Measurements from ENCODE around the gene ZDHHC20. TPM values are rescaled to one million over a fixed set of nuclear protein-coding genes. Genes with fewer than 3 reads are reported as not detected.
A peak's percentile ranks its signal among the peaks of the same experiment; 100 is the strongest.

Gene ZDHHC20
- 100 to 1,000 TPM in 1 of 4 donors, 10 to 100 TPM in 3; 65.5 to 128 (median 84.4) TPM for total RNA-seq

DNA sequence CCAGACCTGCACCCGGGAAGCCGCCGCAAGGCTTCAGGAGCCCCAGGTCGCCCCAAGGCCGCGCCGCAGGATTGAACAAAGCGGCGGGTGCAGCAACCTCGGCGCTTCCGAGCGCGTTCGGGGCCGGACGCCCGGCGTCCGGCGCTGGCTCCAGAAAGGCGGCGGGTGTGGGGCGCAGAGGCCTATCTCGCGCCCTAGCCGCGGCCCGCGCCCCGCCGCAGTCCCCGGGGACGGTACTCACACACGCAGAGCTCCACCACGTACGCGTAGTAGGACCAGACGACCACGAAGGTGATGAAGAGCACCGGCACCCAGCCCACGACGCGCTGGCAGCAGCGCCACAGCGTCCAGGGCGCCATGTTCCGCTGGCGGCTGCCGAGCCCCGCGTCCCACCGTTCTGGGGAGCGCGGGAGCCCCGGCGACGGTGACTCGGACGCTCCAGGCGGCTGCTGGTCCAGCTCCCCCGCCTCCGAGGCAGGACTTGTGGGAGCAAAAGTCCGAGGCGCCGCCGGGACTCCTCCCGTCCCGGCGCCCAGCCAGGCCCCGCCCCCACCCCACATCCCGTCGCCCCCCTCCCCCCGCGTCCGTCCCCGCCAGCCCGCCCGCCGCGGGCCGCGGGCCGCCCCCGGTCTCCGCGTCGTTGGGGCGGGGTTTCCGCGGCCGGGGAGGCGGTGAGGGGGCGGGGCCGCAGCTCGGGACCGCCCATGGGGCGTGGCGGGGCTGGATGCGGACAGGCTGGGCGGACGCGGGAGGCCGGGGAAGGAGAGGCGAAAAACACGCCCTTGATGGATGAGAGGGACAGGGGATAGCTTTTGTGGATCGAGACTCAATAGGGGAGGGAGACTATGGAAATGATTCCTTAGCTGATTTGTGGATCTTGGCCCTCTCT is at the start of gene ZDHHC20:
ZDHHC20 (minus strand) TSS at position 491 of the 889 bp plus-strand sequence; CDS start at position 359, 132 bp downstream.
- 0 to 1% methylated on average over 44 to 74 of the region's 107 CpGs for WGBS, 2 donors

DNA sequence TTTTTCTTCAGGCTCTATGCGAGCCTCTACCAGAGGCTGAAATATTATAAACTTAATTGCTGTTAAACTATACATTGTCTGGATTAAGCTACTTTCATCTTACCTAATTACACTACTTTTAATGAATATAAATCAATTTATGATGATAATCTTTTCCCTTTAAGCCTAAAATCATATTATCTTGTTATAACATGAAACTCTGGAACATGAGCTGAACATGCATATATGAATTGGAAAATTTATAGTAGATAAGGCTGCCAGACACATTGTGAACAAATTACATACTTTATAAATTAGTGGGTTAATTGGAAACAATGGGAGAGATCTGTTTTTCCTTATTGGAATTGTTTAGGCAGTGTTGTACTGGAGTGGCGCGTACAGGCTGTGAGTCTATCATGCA is 45.3 kb upstream of the ZDHHC20 start:
- intact Hi-C loops (cut with DNase I; ENCODE audit: low total_unique reads) = no loop called here
- TF ChIP-seq, protein P1, sequence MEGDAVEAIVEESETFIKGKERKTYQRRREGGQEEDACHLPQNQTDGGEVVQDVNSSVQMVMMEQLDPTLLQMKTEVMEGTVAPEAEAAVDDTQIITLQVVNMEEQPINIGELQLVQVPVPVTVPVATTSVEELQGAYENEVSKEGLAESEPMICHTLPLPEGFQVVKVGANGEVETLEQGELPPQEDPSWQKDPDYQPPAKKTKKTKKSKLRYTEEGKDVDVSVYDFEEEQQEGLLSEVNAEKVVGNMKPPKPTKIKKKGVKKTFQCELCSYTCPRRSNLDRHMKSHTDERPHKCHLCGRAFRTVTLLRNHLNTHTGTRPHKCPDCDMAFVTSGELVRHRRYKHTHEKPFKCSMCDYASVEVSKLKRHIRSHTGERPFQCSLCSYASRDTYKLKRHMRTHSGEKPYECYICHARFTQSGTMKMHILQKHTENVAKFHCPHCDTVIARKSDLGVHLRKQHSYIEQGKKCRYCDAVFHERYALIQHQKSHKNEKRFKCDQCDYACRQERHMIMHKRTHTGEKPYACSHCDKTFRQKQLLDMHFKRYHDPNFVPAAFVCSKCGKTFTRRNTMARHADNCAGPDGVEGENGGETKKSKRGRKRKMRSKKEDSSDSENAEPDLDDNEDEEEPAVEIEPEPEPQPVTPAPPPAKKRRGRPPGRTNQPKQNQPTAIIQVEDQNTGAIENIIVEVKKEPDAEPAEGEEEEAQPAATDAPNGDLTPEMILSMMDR (IDR thresholded peaks at IDR 0.05) = no peak
- no peak for TF ChIP-seq POLR2A (IDR thresholded peaks at IDR 0.05)
- no peak for DNase-seq (ENCODE audit: low spot score in 2 of 2)
- WGBS, 2 donors = 69 to 86% methylated on average over 3 of the region's 3 CpGs
- H3K4me3 ChIP-seq (ENCODE audit: low read depth, poor library complexity, severe bottlenecking) = no peak overlapping the region

More for the DNA sequence above, at the start of gene ZDHHC20:
- TF ChIP-seq, protein P1 (IDR thresholded peaks at IDR 0.05) = no peak
- TF ChIP-seq POLR2A (IDR thresholded peaks at IDR 0.05) = no peak
- intact Hi-C loops (cut with DNase I; ENCODE audit: low total_unique reads) = no loop called here
- peak; percentile 88 to 98 for DNase-seq (ENCODE audit: low spot score in 2 of 2)
- H3K4me3 ChIP-seq (ENCODE audit: low read depth, poor library complexity, severe bottlenecking) = peak within 1 kb of the TSS; percentile 90

- DNase-seq (ENCODE audit: low spot score in 2 of 2) = no peak
- H3K4me3 ChIP-seq (ENCODE audit: low read depth, poor library complexity, severe bottlenecking) = no peak overlapping the region
- no peak for TF ChIP-seq POLR2A (IDR thresholded peaks at IDR 0.05)
- TF ChIP-seq, protein P1 (IDR thresholded peaks at IDR 0.05) = no peak
- 97 to 98% methylated on average over 3 of the region's 3 CpGs for whole genome bisulfite sequencing, 2 donors
- intact Hi-C loops (cut with DNase I; ENCODE audit: low total_unique reads) = no loop called here
Measured at GRCh38 chr13:21501686-21502085, 42.6 kb upstream of the ZDHHC20 start.

GRCh38 chr13:21486322-21486721 is 27.2 kb upstream of the ZDHHC20 start:
- DNase-seq (ENCODE audit: low spot score in 2 of 2) = no peak
- H3K4me3 ChIP-seq (ENCODE audit: low read depth, poor library complexity, severe bottlenecking) = no peak overlapping the region
- TF ChIP-seq POLR2A (IDR thresholded peaks at IDR 0.05) = no peak
- TF ChIP-seq, protein P1 (IDR thresholded peaks at IDR 0.05) = no peak
- intact Hi-C loops (cut with DNase I; ENCODE audit: low total_unique reads) = loop anchor here (10.0 kb wide), 1 partner anchor 372 kb away; no protein-coding TSS in a partner anchor
- 98% methylated on average over 4 of the region's 4 CpGs for WGBS, 2 donors

GRCh38 chr13:21483748-21484147 is 24.6 kb upstream of the ZDHHC20 start:
- no peak overlapping the region for H3K4me3 ChIP-seq (ENCODE audit: low read depth, poor library complexity, severe bottlenecking)
- 88 to 91% methylated on average over 24 of the region's 24 CpGs for WGBS, 2 donors
- intact Hi-C loops (cut with DNase I; ENCODE audit: low total_unique reads) = loop anchor here (5.0 to 10.0 kb wide), 2 partner anchors 196 to 369 kb away; no protein-coding TSS in a partner anchor
- TF ChIP-seq, protein P1 (IDR thresholded peaks at IDR 0.05) = no peak
- TF ChIP-seq POLR2A (IDR thresholded peaks at IDR 0.05) = no peak
- DNase-seq (ENCODE audit: low spot score in 2 of 2) = no peak

All from lower leg skin (tissue), 4 donors.